GM12878 (cell line): ENCODE data around the gene PLA2G2E. TPM values are rescaled to one million over a fixed set of nuclear protein-coding genes. Genes with fewer than 3 reads are reported as not detected.

ENCODE experiments used
- ATAC-seq: fragments of 200-7000 bp; cut with Tn5 transposase; 3 replicates; pipeline ENCODE4 v1.9.1; 2020; ENCODE audit warnings: mild to moderate bottlenecking, moderate library complexity
- BruUV-seq: library from RNA; stranded (reverse); fragments of 400-500 nt; replicated peaks from 2 replicates; lab custom pipeline; 2021; lab: Mats Ljungman, UMichigan
- CTCF ChIA-PET: fragments of 300-600 bp; sonication (Branson Sonifier 250); formaldehyde crosslinking; extraction: SDS; loops from one replicate; lab custom pipeline; 2021; ENCODE audit warnings: inconsistent platforms; lab: Yijun Ruan, JAX
- POLR2A ChIA-PET: fragments of 350-600 bp; formaldehyde crosslinking; extraction: SDS; loops from one replicate; lab custom pipeline; 2021; ENCODE audit warnings: inconsistent platforms; lab: Charles Lee
- RAD21 ChIA-PET: fragments of 300-600 bp; sonication (Branson Sonifier 250); formaldehyde crosslinking; loops from one replicate; lab custom pipeline; 2023; ENCODE audit warnings: antibody characterized with exemption; ENCODE audit not compliant: unreplicated experiment; lab: Charles Lee
- SMC1A ChIA-PET: fragments of 300-600 bp; sonication (Branson Sonifier 250); formaldehyde crosslinking; loops from one replicate; lab custom pipeline; 2023; ENCODE audit not compliant: unreplicated experiment, uncharacterized antibody; lab: Charles Lee
- DNase-seq: peaks from one replicate; pipeline ENCODE4 v3.0.0-alpha.2; 2011; ENCODE audit warnings: low read depth, low spot score
- FAIRE-seq: peaks from 3 replicates; lab custom pipeline; 2011; peaks lifted over from hg19 to GRCh38; lab: Jason Lieb, UNC
- H2AFZ ChIP-seq: 2 replicates; pipeline ENCODE4 v1.6.0; 2011; ENCODE audit warnings: low read depth, low read length, control low read depth; ENCODE audit not compliant: control insufficient read depth
- H3K27ac ChIP-seq: 2 replicates; pipeline ENCODE4 v1.5.1; 2011; ENCODE audit warnings: control low read depth; ENCODE audit not compliant: control insufficient read depth, insufficient read depth
- H3K27me3 ChIP-seq, 2 experiments: replicated peaks in 1 of 2; 2 replicates each; pipeline versions ENCODE4 v1.6.0 to v1.6.1; 2011; ENCODE audit warnings: low read length in 1 of 2; ENCODE audit not compliant: control insufficient read depth in 2 of 2, insufficient read depth in 2 of 2
- H3K36me3 ChIP-seq, 2 experiments: 2 replicates each; pipeline ENCODE4 v1.5.1; 2011; ENCODE audit warnings: low read length in 1 of 2; ENCODE audit not compliant: control insufficient read depth in 2 of 2, insufficient read depth in 2 of 2
- H3K4me1 ChIP-seq: 2 replicates; pipeline ENCODE4 v1.6.1; 2011; ENCODE audit warnings: mild to moderate bottlenecking, low read length, moderate library complexity, mixed read lengths; ENCODE audit not compliant: control insufficient read depth, insufficient read depth
- H3K4me2 ChIP-seq: 2 replicates; pipeline ENCODE4 v1.6.0; 2011; ENCODE audit warnings: control low read depth; ENCODE audit not compliant: control insufficient read depth, insufficient read depth
- H3K4me3 ChIP-seq: fragments of 200-600 bp; sonication (generic); 2 replicates; pipeline ENCODE4 v1.5.1; 2016
- H3K79me2 ChIP-seq: 2 replicates; pipeline ENCODE4 v1.6.0; 2011; ENCODE audit warnings: low read length; ENCODE audit not compliant: control insufficient read depth, insufficient read depth
- H3K9ac ChIP-seq: 2 replicates; pipeline ENCODE4 v1.8.0; 2011; ENCODE audit warnings: low read length, control low read depth, mixed read lengths; ENCODE audit not compliant: control insufficient read depth, insufficient read depth
- H3K9me3 ChIP-seq: replicated peaks from 3 replicates; pipeline ENCODE4 v1.5.1; 2011; ENCODE audit warnings: mild to moderate bottlenecking, low read length; ENCODE audit not compliant: control insufficient read depth, insufficient read depth
- H4K20me1 ChIP-seq: 2 replicates; pipeline ENCODE4 v1.6.0; 2011; ENCODE audit not compliant: control insufficient read depth, insufficient read depth
- ATF3 ChIP-seq: IDR thresholded peaks from 2 replicates; pipeline ENCODE4 v1.6.1; 2011; ENCODE audit warnings: low read depth, mild to moderate bottlenecking, low read length, moderate library complexity, borderline replicate concordance; ENCODE audit errors: extremely low read depth
- BCLAF1 ChIP-seq: fragments of 450-650 bp; IDR thresholded peaks from 2 replicates; pipeline ENCODE4 v1.6.1; 2017; ENCODE audit warnings: antibody characterized with exemption, mild to moderate bottlenecking, moderate library complexity
- CBFB ChIP-seq: IDR thresholded peaks from 2 replicates; pipeline ENCODE4 v1.6.1; 2016; ENCODE audit warnings: antibody characterized with exemption, low read depth
- EGR1 ChIP-seq, 2 experiments: IDR thresholded peaks; 1 replicate in 1 of 2; 2 replicates in 1 of 2; pipeline ENCODE4 v1.6.1; 2011 to 2012; ENCODE audit warnings: low read depth in 2 of 2, low read length in 2 of 2, borderline replicate concordance in 1 of 2, mild to moderate bottlenecking in 1 of 2, moderate library complexity in 1 of 2
- ETV6 ChIP-seq, 2 experiments: fragments of 450-650 bp in 1 of 2; IDR thresholded peaks in 1 of 2; conservative IDR thresholded peaks in 1 of 2; 2 replicates each; pipeline ENCODE4 v1.6.1; 2014; ENCODE audit warnings: antibody characterized with exemption in 1 of 2, borderline replicate concordance in 1 of 2, low read depth in 1 of 2, mild to moderate bottlenecking in 1 of 2, moderate library complexity in 1 of 2
- FOXM1 ChIP-seq: IDR thresholded peaks from 2 replicates; pipeline ENCODE4 v1.6.1; 2012; ENCODE audit warnings: low read depth, mild to moderate bottlenecking, inconsistent platforms, low read length, moderate library complexity
- POLR2AphosphoS2 ChIP-seq: IDR thresholded peaks from 2 replicates; pipeline ENCODE4 v1.6.1; 2011; ENCODE audit warnings: low read depth, mild to moderate bottlenecking, low read length, improper control_type of control experiment, moderate library complexity
- REST ChIP-seq: IDR thresholded peaks from 2 replicates; pipeline ENCODE4 v1.6.1; 2012; ENCODE audit warnings: mild to moderate bottlenecking, low read depth, low read length
- RUNX3 ChIP-seq: IDR thresholded peaks from 2 replicates; pipeline ENCODE4 v1.6.1; 2012; ENCODE audit warnings: low read length, inconsistent platforms
- YBX1 ChIP-seq: fragments of 450-650 bp; IDR thresholded peaks from 2 replicates; pipeline ENCODE4 v1.6.1; 2016; ENCODE audit warnings: antibody characterized with exemption
- ZNF207 ChIP-seq: fragments of 450-650 bp; IDR thresholded peaks from 2 replicates; pipeline ENCODE4 v1.6.1; 2014; ENCODE audit warnings: antibody characterized with exemption, mild to moderate bottlenecking, borderline replicate concordance
- WGBS: methylation state at CpG from one replicate; pipeline ENCODE4 v1.1.6; 2016; ENCODE audit warnings: low lambda C conversion rate; ENCODE audit not compliant: insufficient replicate concordance, insufficient coverage; ENCODE audit errors: missing lambda C conversion rate; 5-methylcytosine and 5-hydroxymethylcytosine counted together
- in situ Hi-C: fragments of 300-500 bp; cut with MboI; formaldehyde crosslinking; loops from 9 replicates; pipeline ENCODE4 v1.14.3; 2018; ENCODE audit warnings: mixed read lengths
- intact Hi-C: fragments of 100-400 bp; cut with micrococcal nuclease; formaldehyde crosslinking; loops from one replicate; pipeline ENCODE4 v1.14.2; 2022; ENCODE audit not compliant: unreplicated experiment
- polyA plus RNA-seq, 11 experiments: library from polyadenylated mRNA; depleted of rRNA in 4 of 11; unstranded in 6 of 11; stranded (reverse) in 5 of 11; fragments of >200 nt; fragmentation: Nextera tagmentation in 4 of 11; fragmentation: Illumina TruSeq in 1 of 11; extraction: Ambion mirVana in 4 of 11; extraction: Trizol in 1 of 11; gene quantifications; 1 replicate in 1 of 11; 2 replicates in 10 of 11; pipeline versions ENCODE4 v1.2.1 to v1.2.3, GENCODE V29; 2011 to 2016; ENCODE audit warnings: inconsistent platforms in 2 of 11, missing spikeins in 2 of 11, low read depth in 1 of 11
- total RNA-seq, 4 experiments: library from RNA; depleted of rRNA in 3 of 4; stranded (reverse); fragments of >200 nt in 3 of 4; fragmentation: Illumina TruSeq in 1 of 4; extraction: Trizol in 1 of 4; gene quantifications; 2 replicates each; pipeline versions ENCODE4 v1.2.1 to v1.2.3, GENCODE V29; 2013 to 2021
- TF ChIP-seq, protein P1 (sequence below): fragments of 450-650 bp; IDR thresholded peaks from 2 replicates; pipeline ENCODE4 v1.6.1; 2017; ENCODE audit warnings: mild to moderate bottlenecking, moderate library complexity

PLA2G2E gene
- total and polyA plus RNA-seq, 10 of the 15 experiments (the other 5 are each of a cell fraction or from before 2014, with no cell fraction given): not detected

DNA sequence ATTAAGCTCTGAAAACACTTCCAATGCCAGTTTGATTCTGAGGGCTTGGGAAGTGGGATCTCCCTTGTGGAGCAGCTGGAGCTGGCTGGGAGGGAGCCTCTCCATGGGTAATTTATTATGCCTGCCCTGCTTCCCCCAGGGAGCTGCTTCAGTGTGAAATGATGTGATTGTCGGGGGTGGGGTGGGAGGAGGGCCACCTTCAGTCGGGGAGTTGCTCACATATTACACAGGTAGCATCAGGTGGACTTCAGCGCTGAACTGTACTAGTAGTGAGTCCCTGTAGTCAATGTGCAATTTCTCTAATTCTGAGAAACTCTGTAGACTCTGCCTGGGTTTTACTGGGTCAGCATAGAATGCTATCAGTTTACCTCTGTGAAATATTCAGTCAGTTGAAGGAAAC lies 12.8 kb downstream of the PLA2G2E start:
- in situ Hi-C loops (loop anchor here (10.0 kb wide), 1 partner anchor 584 kb away; no protein-coding TSS in a partner anchor), intact Hi-C loops (no loop called here)
- DNase-seq (no peak), ATAC-seq (no peak), FAIRE-seq (no peak)
- H4K20me1 ChIP-seq: no peaks in the 10 kb centered on the region
- SMC1A ChIA-PET: interaction anchor here (0.6 kb wide), 2 partner anchors 244 to 982 kb away, joined by 3 read pairs; no protein-coding TSS in a partner anchor
- 100% methylated on average over 3 of the region's 3 CpGs for WGBS
- TF ChIP-seq, protein P1, sequence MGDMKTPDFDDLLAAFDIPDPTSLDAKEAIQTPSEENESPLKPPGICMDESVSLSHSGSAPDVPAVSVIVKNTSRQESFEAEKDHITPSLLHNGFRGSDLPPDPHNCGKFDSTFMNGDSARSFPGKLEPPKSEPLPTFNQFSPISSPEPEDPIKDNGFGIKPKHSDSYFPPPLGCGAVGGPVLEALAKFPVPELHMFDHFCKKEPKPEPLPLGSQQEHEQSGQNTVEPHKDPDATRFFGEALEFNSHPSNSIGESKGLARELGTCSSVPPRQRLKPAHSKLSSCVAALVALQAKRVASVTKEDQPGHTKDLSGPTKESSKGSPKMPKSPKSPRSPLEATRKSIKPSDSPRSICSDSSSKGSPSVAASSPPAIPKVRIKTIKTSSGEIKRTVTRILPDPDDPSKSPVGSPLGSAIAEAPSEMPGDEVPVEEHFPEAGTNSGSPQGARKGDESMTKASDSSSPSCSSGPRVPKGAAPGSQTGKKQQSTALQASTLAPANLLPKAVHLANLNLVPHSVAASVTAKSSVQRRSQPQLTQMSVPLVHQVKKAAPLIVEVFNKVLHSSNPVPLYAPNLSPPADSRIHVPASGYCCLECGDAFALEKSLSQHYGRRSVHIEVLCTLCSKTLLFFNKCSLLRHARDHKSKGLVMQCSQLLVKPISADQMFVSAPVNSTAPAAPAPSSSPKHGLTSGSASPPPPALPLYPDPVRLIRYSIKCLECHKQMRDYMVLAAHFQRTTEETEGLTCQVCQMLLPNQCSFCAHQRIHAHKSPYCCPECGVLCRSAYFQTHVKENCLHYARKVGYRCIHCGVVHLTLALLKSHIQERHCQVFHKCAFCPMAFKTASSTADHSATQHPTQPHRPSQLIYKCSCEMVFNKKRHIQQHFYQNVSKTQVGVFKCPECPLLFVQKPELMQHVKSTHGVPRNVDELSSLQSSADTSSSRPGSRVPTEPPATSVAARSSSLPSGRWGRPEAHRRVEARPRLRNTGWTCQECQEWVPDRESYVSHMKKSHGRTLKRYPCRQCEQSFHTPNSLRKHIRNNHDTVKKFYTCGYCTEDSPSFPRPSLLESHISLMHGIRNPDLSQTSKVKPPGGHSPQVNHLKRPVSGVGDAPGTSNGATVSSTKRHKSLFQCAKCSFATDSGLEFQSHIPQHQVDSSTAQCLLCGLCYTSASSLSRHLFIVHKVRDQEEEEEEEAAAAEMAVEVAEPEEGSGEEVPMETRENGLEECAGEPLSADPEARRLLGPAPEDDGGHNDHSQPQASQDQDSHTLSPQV: no peak
- TF ChIP-seq POLR2AphosphoS2: no peak
- no peak for TF ChIP-seq ZNF207
- TF ChIP-seq FOXM1: no peak
- TF ChIP-seq ATF3: no peak
- TF ChIP-seq CBFB: no peak
- TF ChIP-seq RUNX3: no peak
- no peak for TF ChIP-seq BCLAF1
- TF ChIP-seq YBX1: no peak
- no peak for TF ChIP-seq EGR1 (IDR thresholded peaks at IDR 0.05; ENCODE audit: borderline replicate concordance in 1 of 2, low read depth in 2 of 2, low read length in 2 of 2)
- TF ChIP-seq ETV6 (conservative IDR thresholded peaks at IDR 0.05 in 1 of 2, IDR thresholded peaks at IDR 0.05 in 1 of 2; ENCODE audit: borderline replicate concordance in 1 of 2, low read depth in 1 of 2): no peak
- TF ChIP-seq REST: no peak
- no peaks in the 10 kb centered on the region for H3K4me1 ChIP-seq
- no TSS peak for BruUV-seq
- POLR2A ChIA-PET: no interaction called here
- H3K4me3 ChIP-seq: no peak overlapping the region
- no peaks in the 10 kb centered on the region for H3K27me3 ChIP-seq
- H3K36me3 ChIP-seq: peaks cover 16 to 35% of the 10 kb centered on the region in 2 experiments
- no peak overlapping the region for H3K27ac ChIP-seq
- no peaks in the 10 kb centered on the region for H3K79me2 ChIP-seq
- H3K9ac ChIP-seq: no peak overlapping the region
- H3K4me2 ChIP-seq: no peak overlapping the region
- H2AFZ ChIP-seq: no peak overlapping the region
- no peaks in the 10 kb centered on the region for H3K9me3 ChIP-seq
- RAD21 ChIA-PET: interaction anchor here (0.8 kb wide), 1 partner anchor 241 kb away, joined by 3 read pairs; no protein-coding TSS in a partner anchor
- CTCF ChIA-PET: interaction anchor here (0.6 to 2.0 kb wide), 7 partner anchors 9 to 285 kb away, joined by 3 to 6 read pairs (median 4); partner anchors contain the start of genes OTUD3 and PLA2G2E
